Left ventricle myocardium superior (tissue), 1 donor: ENCODE measurements around the gene ZBTB34. TPM values are rescaled to one million over a fixed set of nuclear protein-coding genes. Genes with fewer than 3 reads are reported as not detected.

Experiments
- ATAC-seq: fragments of 200-7000 bp; cut with Tn5 transposase; one replicate; pipeline ENCODE4 v1.9.1; 2020; ENCODE audit warnings: mild to moderate bottlenecking, moderate library complexity
- DNase-seq: peaks from one replicate; pipeline ENCODE4 v3.0.0-alpha.2; 2020
- intact Hi-C: fragments of 100-400 bp; cut with micrococcal nuclease; formaldehyde crosslinking; loops from one replicate; pipeline ENCODE4 v1.11.0; 2022
- total RNA-seq: library from RNA; stranded (reverse); fragmentation: NEBNext Ultra II Directional; extraction: Animal tissue kit (Norgen Biotek cat#: 25700); gene quantifications from one replicate; pipeline ENCODE4 v1.2.1, GENCODE V29; 2021
- donor health status: DM: no; HTN: yes; CAD: no; lungs with severe emphysema.

Gene ZBTB34
- total RNA-seq, 1 donor from 2014 or later: 5.3 TPM

GRCh38 chr9:126872516-126872915 lies 12.1 kb downstream of the ZBTB34 start:
- no peak for ATAC-seq
- DNase-seq: no peak
- intact Hi-C loops: no loop called here

GRCh38 chr9:126874546-126875314 lies 14.3 kb downstream of the ZBTB34 start:
- intact Hi-C loops: no loop called here
- ATAC-seq: peak; percentile 26
- no peak for DNase-seq

- DNase-seq (no peak), ATAC-seq (no peak)
- intact Hi-C loops: no loop called here
Measured at GRCh38 chr9:126875756-126876510, 15.5 kb downstream of the ZBTB34 start.

GRCh38 chr9:126876531-126876930 lies 16.1 kb downstream of the ZBTB34 start:
- DNase-seq (no peak), ATAC-seq (no peak)
- intact Hi-C loops: no loop called here

- intact Hi-C loops: no loop called here
- no peak for ATAC-seq
Measured at GRCh38 chr9:126877418-126877817, 17.0 kb downstream of the ZBTB34 start.

GRCh38 chr9:126879288-126879687 lies 18.8 kb downstream of the ZBTB34 start:
- ATAC-seq: no peak

More at GRCh38 chr9:126877418-126877817, 17.0 kb downstream of the ZBTB34 start:
- DNase-seq: no peak

GRCh38 chr9:126880226-126880946 lies 19.9 kb downstream of the ZBTB34 start:
- DNase-seq (no peak), ATAC-seq (peak; percentile 14)
- intact Hi-C loops: no loop called here

More at GRCh38 chr9:126879288-126879687, 18.8 kb downstream of the ZBTB34 start:
- intact Hi-C loops: no loop called here
- DNase-seq: no peak

- DNase-seq (no peak), ATAC-seq (peak; percentile 77)
Measured at GRCh38 chr9:126880947-126881332, 20.5 kb downstream of the ZBTB34 start.

GRCh38 chr9:126882746-126883145 lies 22.3 kb downstream of the ZBTB34 start:
- intact Hi-C loops: no loop called here
- ATAC-seq (no peak), DNase-seq (no peak)

More at GRCh38 chr9:126880947-126881332, 20.5 kb downstream of the ZBTB34 start:
- intact Hi-C loops: no loop called here

- intact Hi-C loops: no loop called here
- DNase-seq: no peak
- no peak for ATAC-seq
Measured at GRCh38 chr9:126883636-126884035, 23.2 kb downstream of the ZBTB34 start.

- ATAC-seq (peak; percentile 39), DNase-seq (no peak)
- intact Hi-C loops: no loop called here
Measured at GRCh38 chr9:126885131-126885641, 24.7 kb downstream of the ZBTB34 start.

- DNase-seq: no peak
- intact Hi-C loops: no loop called here
- no peak for ATAC-seq
Measured at GRCh38 chr9:126886034-126886822, 25.8 kb downstream of the ZBTB34 start.

- no peak for DNase-seq
- intact Hi-C loops: no loop called here
- ATAC-seq: no peak
Measured at GRCh38 chr9:126886897-126887296, 26.5 kb downstream of the ZBTB34 start.

- intact Hi-C loops: no loop called here
- no peak for DNase-seq
- ATAC-seq: no peak
Measured at GRCh38 chr9:126891676-126892075, 31.2 kb downstream of the ZBTB34 start.

GRCh38 chr9:126893079-126893478 lies 32.6 kb downstream of the ZBTB34 start:
- DNase-seq: no peak
- no peak for ATAC-seq
- intact Hi-C loops: no loop called here

- intact Hi-C loops: no loop called here
- ATAC-seq (no peak), DNase-seq (no peak)
Measured at GRCh38 chr9:126894052-126894603, 33.7 kb downstream of the ZBTB34 start.

- ATAC-seq: no peak
- DNase-seq: no peak
- intact Hi-C loops: no loop called here
Measured at GRCh38 chr9:126902210-126902609, 41.8 kb downstream of the ZBTB34 start.

- DNase-seq: no peak
- ATAC-seq: no peak
- intact Hi-C loops: no loop called here
Measured at GRCh38 chr9:126904586-126904985, 44.1 kb downstream of the ZBTB34 start.

GRCh38 chr9:126906091-126906490 lies 45.7 kb downstream of the ZBTB34 start:
- ATAC-seq (no peak), DNase-seq (no peak)
- intact Hi-C loops: no loop called here
